Activated T-cell treated with anti-CD3 and anti-CD28 coated beads, Interleukin-2, amount 50 U/mL, for 1 hour (primary cell): ENCODE data around the gene PPP1R3F.

Experiments
- DNase-seq: peaks from one replicate; pipeline ENCODE4 v3.0.0-alpha.2; 2020

Gene PPP1R3F

GRCh38 chrX:49249616-49250015, 20.0 kb upstream of the PPP1R3F start:
- DNase-seq: no peak

DNA sequence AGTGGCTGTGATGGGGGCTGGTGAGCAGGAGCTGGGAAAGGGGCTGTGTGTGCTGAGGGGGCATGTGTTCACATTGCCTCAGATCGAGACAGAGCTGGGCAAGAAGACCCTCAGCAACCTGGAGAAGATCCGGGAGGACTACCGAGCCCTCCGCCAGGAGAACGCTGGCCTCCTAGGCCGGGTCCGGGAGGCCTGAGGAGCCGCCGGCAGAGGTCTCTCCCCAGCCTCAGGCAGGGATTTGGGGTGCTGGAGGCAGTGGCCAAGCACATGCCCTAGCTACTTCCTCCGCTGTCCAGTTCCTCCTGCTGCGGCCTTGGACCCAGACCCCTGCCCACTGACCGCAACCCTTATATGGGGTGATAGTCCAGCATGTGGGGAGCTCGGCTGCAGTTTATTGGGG, 19.5 kb upstream of the PPP1R3F start:
- DNase-seq: no peak

DNA sequence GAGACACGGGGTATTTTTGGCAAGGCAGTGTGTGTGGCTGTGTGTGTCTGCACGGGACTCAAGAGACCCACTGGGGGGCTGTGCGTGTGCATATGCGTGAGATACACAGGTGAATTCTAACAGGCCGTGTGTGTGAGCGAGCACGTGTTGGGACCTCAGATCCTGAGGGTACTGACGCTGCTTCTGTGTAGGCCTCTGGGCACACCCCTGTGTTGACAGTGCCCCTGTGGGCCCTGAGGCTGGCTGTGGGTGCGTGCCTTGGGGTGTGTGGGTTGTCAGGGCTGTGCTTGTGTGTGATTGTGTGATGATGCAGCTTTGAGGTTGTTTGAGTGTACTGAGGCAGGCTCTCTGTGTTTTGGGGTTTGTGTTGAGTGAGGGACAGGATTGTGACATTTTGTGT, 19.0 kb upstream of the PPP1R3F start:
- no peak for DNase-seq

DNA sequence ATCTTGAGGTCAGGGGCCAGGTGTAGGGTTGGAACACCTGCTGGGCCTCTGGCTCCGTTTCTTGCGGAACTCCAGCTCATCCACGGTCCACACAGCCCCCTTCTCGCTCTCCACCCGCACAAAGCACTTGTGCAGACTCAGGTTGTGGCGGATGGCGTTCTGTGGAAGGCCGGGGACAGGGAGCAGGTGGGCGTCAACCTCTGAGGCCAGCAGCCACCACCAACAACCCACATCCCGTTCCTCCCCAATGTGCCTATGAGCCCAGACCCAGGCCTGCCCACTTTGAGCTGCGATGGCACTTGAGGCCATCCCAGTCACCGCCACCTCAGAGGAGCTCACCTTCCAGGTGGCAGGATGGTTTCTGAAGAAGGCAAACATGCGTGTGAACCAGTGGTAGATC, 18.3 kb upstream of the PPP1R3F start:
- no peak for DNase-seq

DNA sequence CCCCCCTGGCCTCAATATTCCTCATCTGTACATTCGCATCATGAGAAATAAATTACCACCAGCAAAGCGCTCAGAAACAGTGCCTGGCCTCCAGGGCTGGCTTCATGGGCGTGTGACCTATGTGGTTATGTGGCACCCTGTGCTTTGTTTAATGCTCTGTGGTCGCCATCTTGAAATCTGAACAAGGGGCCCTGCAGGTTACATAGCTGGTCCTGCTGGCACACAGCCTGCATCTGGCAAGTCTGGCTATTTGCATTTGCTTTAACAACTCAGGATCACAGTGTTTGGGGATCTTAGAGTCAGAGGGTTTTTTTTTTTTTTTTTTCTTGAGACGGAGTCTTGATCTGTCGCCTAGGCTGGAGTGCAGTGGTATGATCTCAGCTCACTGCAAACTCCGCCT, 15.0 kb upstream of the PPP1R3F start:
- DNase-seq: no peak

DNA sequence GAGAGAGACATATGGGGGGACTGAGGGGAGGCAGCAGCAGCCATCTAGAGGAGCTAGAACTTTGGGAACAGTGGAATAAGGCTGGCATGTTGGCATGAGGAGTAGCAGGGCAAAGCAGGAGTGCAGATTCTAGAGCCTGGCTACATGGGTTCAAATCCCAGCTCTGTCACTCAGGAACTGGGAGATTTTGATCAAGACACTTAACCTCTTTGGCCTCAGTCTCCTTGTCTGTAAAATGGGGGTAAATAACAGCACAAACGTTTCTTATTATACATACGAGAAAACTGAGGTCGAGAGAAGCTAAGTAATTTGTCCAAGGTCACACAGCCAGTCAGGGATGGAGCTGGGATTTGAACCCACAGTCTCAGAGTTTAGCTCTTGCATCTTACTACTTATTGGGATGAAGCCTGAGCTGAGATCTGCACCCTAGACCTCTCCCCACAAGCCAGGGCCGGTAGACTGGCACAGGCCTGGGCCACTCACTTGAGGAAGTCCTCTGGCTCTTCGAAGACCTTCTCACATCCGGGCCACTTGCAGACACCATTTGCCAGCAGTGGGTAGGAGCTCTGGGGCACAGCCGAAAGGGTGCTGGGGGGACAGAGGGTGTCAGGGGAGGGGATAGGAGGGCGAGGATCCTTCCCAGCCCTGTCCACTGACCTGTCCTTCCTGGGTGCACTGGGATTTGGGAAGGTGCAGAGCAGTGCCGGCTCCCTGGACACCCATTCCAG, 13.2 kb upstream of the PPP1R3F start:
- no peak for DNase-seq

DNA sequence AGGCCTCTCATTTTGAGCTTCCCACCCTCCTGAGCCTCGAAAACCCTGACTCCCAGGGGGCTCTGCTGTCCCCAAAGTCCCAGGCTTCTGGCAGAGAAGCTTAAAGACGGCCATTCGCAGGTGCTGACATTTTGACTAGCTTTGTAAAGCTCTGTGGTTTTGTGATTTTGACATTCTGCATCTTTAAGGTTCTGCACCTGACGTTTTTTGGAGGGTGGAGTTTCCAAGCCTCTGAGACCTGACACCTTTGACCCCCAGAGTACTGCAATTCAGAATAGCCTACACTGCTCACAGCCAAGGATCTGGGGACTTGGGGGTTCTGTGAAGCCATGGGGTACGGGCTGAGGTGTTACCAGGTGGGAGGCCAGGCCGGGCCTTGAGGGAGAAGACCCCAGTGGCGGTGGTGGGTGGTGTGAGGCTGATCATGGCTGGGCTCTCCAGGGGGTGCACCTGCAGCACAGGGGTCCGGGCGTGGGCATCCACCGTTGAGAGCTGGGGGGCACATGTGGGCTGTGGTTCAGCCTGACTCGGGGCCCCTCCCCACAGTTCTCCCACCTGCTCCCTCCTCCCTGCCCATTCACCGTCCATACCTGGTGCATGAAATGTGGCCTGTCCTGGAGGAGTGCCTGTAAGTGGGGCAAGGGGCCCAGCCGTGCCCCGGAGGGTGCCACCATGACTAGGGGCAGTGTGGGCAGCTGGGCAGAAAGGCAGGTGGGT, 12.4 kb upstream of the PPP1R3F start:
- no peak for DNase-seq

GRCh38 chrX:49257846-49258748, 11.5 kb upstream of the PPP1R3F start:
- no peak for DNase-seq

- DNase-seq: no peak
Observed at GRCh38 chrX:49258749-49259124, 10.9 kb upstream of the PPP1R3F start.

DNA sequence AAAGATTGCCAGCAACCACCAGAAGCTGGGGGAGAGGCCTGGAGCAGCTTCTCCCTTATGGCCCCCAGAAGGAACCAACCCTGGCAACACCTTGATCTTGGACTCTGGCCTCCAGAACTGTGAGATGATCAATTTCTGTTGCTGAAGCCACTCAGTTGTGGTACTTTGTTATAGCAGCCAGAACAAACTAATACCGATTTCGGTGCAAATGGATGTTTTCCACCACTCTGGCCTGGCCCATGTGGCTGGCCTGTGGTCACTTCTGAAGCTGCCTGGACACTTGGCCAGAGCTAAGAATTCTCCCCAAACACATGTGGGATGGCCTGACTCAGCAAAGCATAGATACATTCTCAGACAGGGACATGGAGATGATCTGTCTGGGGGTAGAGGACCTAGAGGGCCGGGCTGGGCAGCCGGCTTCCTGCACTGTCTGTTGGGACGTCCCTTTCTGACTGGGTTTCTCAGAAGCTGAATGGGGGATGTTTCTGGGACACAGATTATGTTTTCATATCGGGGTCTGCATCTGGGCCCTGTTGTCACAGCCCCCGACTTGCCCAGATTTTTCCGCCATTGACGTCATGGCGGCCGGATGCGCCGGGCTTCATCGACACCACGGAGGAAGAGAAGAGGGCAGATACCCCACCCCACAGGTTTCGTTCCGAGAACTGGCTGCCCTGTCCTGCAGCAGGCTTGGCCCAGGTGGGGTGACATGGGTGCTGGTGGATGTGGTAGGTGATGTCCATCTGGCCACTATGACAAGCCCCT, 9.2 kb upstream of the PPP1R3F start:
- peak; percentile 23 for DNase-seq

DNA sequence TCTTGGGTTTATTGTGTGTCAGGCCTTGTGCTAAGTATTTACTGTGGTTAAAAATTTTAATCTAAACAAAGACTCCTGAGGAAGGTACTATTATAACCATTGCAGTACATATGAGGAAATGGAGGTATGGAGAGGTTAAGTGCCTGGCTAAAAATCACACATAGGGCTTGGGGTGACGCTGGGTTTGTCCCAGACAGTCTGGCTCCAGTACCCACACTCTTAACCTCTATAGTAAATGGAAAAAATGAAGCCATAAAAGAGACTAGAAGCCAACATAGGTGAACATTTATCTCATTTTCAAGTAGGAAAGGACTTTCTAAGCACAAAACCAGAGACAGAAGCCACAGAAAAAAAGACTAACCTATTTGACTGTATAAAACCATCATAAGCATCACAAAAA, 7.0 kb upstream of the PPP1R3F start:
- no peak for DNase-seq

DNA sequence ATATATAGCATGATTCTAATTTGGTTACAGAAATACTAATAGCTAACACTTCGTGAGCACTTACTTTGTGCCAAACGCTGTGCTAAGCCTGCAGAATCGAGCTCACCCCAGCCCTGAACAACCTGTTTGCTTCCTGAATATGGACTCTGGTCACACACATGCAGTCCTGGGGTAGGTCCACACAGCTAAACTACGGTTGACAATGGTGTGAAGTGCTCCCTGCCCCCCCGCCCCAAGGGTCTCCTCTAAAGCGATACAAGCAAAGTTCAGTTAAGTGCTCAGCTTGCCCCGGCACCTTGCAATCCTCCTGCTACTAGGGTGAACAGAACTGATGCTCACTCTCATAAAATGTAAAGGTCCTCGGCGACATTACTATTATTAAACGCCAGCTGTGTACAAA, 6.0 kb upstream of the PPP1R3F start:
- DNase-seq: no peak

- DNase-seq: no peak
Observed at GRCh38 chrX:49264460-49264859, 5.1 kb upstream of the PPP1R3F start, which contains the start of gene FOXP3. FOXP3 (minus strand) TSS chrX:49264710; CDS start chrX:49258505, 6,205 bp downstream.

- no peak for DNase-seq
Observed at GRCh38 chrX:49266523-49267445, 2.8 kb upstream of the PPP1R3F start.

DNA sequence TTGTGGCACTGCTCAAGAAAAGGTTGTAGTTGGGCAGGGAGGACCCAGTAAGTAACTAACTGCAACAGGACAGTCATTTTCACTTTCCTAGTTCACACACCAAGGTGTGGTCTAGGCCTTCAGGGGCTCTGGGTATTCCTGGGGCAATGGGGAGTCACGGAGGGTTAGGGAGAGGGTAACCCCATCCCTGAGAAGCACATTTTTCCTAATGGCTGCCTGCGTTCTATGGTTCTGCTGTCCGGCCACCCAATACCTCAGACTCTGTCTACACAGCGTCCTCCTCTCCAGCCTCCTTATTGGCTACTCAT, 937 bp upstream of the PPP1R3F start:
- no peak for DNase-seq

DNA sequence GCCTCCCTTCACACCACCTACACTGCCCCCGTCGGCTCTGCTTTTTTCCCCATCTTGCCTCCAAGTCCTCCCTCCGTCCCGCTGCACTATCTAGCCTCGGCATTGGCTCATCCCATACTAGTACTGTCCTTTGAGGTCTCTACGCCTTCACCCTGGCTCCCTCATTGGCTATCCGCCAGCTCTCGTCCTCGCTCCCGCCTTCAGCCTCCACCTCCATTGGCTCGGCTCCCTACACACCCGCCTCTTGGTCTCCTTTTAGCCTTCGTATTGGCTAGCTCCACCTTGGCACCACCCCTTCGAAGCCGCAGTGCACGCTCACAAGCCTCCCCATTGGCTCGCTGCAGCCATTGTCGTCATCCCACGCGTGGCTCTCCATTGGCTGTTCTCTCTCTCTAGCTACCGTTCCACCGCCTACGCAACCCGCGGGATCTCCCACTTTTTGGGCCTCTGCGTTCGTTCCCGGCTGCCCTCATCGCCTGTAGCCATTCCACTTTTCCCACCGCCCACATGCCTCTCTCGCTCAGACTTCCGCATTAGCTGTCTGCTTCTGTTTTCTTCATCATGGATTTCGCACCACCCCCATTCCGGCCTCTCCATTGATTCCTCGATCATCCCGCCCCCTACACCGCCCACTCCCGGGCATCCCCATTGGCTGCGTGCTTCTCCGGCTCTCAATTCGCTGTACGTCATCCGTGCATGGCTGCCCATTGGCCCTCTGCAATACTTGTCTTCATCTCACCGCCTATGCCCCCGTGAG, 405 bp upstream of the PPP1R3F start:
- DNase-seq: peak; percentile 87

- DNase-seq: no peak
Observed at GRCh38 chrX:49270249-49270921, 792 bp downstream of the PPP1R3F start.

DNA sequence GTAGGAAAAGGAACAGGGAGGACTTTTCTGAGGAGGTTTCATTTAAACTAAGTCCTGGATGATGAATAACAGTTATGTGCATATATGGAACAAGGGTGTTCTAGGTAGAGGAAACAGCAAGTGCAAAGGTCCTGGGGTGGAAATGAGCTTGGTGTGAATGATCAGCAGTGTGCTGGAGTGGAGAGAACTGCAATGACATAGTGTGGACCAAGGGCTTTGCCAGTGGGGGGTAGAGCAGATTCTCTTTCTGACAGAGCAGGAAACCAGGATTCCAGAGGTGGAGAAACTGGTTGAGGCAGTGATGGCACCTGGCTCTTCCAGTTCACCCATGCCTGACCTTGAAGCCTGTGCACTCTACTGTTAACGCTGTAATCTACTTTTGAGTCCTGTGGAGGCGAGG, 1.7 kb downstream of the PPP1R3F start:
- DNase-seq: no peak

- peak; percentile 22 for DNase-seq
Observed at GRCh38 chrX:49272421-49272820, 2.8 kb downstream of the PPP1R3F start.

DNA sequence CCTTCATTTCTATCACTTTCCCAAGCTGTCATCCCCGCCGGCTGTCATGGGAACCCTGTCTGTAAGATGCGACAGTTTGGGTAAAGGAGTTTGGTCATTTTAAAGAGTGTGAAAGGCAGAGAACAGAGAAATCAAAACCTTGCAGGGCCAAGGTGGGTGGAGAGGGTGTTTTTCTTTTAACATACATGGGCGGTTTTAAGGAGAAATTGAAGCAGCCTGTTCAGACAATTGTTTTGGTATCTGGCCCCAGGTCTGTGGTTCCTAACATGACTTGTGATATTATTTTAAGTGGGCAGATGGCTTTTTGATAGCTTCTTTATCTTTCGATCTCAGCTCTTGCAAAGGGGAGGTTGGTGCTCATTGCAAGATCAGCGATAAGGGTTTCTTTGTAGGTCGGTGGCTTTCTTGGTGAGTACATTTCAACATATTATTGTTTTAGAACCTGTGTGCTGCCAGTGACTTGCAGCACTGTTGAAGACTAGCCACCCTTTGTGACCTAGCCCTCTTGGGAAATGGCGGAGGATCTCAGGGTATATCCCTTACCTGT, 3.7 kb downstream of the PPP1R3F start:
- DNase-seq: peak; percentile 33
